Jurkat, Clone E6-1 (cell line): ENCODE results near the gene RAB11FIP5.
"Not testable (repeated sequence)": the region's sequence is repeated elsewhere in the genome, so short reads cannot be mapped to it uniquely, and the experiment has no call there.

Experiments
- DNase-seq: peaks from one replicate; pipeline ENCODE4 v3.0.0-alpha.2; 2011; ENCODE audit warnings: low read depth, low spot score
- H3K4me3 ChIP-seq: 2 replicates; pipeline ENCODE4 v1.5.1; 2011; ENCODE audit warnings: mild to moderate bottlenecking, low read length, control low read depth, moderate library complexity

The RAB11FIP5 gene

DNA sequence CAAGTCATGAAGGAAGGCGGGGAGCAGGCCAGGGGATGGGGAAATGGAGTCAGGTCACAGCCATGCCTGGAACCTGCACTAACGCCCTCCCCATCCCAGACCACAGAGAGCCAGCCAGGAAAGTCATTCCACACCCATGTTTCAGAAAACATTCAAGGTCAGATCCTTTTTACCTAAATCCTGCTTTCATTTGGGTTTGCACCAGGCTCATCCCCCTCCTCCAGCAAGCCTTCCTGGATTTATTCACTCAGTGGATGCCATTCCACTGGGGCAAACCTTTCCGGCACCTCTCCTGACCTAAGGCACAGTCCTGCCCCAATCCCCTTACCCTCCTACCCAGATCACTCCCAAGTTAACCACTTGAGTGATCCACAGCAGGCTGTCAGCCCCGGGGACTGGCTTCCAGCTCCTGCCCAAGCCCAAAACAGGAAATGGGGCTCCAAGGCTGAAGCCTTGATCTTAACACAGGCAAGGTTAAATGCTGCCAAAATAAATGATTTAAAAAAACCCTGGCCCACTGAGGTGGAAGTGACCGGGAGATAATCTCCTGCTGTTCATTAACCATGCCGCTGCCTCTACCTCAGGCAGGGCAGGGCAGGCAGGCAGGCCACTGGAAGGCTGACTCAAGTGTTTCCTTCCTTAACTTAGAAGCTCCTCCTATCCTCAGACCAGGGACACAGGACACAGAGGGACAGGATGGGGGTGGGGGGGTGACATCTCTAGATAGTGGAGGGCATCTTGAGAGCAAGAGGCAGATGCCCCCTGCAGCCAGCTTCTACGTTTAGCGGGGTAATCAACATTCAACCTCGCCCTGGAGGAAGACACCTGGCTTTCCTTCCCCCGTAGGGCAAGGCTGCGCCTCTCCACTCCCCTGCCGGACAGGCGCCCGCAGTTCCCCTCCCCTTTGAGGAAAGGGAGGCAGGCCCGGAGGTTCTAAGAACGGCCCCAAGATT, 1.4 kb downstream of the RAB11FIP5 start:
- DNase-seq = no peak

GRCh38 chr2:73110168-73111072, 2.3 kb downstream of the RAB11FIP5 start:
- no peak for DNase-seq
- no peak overlapping the region for H3K4me3 ChIP-seq

More for the DNA sequence above, 1.4 kb downstream of the RAB11FIP5 start:
- H3K4me3 ChIP-seq = peak overlapping the region; percentile 54

DNA sequence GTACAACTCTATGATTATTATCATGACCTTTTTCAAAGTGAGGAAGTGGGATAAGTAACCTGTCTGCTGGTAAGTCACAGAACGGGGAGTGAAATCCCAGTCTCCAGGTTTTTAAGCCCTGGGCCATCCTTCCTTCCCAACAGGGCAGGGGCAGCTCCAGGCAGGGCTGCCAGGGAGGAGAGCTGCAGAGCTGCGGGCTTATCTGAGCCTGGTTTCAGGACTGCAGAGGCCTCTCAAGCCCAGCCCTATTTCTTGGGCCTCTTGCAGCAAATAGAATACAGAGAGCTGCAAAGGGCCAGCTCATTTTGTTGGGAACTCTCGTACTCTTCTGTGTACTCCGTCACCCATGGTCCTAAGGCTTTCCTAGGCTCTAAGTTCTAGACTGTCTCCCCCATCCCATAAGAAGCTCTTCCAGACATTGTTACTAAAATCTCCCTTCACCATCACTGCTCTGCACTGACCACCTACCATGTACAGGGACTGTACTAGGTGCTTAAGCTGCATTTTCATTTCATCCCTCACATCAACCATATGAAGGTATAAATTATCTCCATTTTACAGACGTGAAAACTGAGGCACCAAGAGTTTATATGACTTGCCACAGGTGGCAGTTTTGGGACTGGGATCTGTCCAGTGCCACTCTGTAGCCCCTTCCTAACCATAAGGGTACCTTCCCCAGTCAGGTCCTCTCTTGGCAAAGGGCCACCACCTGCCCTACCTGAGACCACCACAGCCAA, 3.1 kb downstream of the RAB11FIP5 start:
- no peak for DNase-seq
- H3K4me3 ChIP-seq = no peak overlapping the region

DNA sequence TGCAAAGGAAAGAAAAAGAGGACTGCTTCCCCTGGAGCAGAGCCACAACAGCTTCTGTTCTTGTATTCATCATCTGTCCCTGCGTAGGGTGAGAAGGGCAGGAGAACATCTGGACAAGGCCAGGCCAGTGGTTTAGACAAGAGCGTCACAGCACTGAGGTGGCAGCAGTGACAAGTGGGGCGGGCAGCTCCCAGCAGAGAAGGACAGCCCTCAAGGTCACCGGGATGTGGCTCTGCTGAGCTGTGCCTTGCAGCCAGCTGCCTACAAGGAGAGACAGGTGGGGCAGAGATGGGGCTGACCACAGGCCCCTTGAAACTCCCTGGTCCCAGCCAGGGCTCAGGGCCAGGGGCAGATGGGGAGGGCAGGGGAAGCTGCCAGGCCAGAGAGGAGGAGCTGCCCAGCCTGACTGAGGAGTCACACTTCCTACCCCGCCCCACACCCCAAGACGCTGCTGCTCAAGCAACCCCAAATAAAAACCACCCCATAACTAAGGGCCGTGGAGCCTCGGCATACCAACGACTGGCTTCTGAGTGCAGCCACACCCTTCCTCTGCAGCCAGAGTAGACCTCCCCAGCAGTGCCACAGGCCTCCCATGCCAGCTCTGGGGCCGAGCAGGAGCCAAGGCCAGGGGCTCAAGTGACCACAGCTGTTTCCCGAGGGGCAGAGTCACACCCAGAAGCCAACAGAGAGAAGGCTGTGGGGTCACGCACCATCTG, 5.4 kb downstream of the RAB11FIP5 start:
- no peak overlapping the region for H3K4me3 ChIP-seq
- DNase-seq = no peak

DNA sequence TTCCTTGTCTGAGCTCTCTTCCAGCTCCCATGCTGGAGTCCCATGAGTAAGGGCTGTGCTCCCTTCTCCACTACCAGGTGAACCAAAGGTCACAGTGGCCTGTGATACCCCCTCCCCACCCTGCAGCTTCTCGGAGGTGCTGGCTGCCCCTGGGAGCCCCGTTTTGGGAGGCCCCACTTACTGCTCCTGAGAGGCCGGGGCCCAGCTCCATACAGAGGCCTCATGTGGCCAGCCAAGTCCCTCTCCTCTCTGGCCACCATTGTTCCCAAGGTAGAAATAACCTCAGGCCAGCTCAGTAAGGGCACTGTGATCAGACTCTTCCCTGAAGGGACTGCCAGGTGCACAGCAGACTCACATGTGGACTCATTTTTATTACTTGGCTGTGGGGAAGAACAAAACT, 6.0 kb downstream of the RAB11FIP5 start:
- H3K4me3 ChIP-seq = no peak overlapping the region
- no peak for DNase-seq

GRCh38 chr2:73105511-73105971, 7.2 kb downstream of the RAB11FIP5 start:
- no peak overlapping the region for H3K4me3 ChIP-seq

DNA sequence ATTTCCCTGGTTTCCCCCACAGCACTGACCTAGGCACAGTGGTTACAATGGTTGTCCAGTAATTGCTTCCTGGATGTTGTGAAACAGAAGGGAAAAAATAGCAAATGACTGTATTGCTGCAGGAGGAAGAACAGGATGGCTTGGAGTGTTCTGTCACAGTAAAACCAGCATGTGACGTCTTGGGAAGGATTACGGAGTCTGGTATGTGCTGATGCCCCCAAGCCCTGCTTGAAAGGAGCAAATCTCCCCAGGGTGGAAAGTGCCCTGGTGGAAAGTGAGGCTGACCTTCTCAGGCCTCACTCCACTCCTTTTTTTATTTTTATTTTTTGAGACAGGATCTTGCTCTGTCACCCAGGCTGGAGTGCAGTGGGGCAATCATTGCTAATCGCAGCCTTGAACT, 7.8 kb downstream of the RAB11FIP5 start:
- DNase-seq = no peak
- H3K4me3 ChIP-seq = no peak overlapping the region

More at GRCh38 chr2:73105511-73105971, 7.2 kb downstream of the RAB11FIP5 start:
- DNase-seq = no peak

DNA sequence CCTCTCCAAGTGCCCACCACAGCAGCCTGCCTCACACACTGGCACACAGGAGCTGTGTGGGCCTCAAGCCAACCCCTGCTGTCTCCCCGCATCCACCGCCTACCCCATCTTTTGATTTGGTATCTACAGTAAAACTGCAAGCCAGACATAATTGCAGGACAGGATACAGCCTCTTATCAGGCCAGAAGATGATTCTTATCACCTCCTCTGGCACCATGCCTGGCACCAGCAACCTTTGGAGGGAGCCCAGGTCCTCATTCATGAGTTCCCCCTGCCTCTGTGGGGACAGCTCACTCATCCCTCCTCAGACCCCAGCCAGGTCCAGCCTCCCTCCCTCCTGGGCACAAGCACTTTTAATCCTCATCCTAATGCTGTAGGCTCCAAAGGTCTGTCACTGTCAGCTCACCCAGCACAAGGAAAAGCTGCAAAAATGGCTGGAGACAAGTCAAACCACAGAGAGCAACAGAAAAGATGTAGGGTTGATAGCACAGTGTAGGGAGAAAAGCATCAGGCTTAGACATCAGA, 9.7 kb downstream of the RAB11FIP5 start:
- H3K4me3 ChIP-seq = no peak overlapping the region
- no peak for DNase-seq

- no peak overlapping the region for H3K4me3 ChIP-seq
- DNase-seq = no peak
Observed at GRCh38 chr2:73101626-73102256, 11.0 kb downstream of the RAB11FIP5 start.

DNA sequence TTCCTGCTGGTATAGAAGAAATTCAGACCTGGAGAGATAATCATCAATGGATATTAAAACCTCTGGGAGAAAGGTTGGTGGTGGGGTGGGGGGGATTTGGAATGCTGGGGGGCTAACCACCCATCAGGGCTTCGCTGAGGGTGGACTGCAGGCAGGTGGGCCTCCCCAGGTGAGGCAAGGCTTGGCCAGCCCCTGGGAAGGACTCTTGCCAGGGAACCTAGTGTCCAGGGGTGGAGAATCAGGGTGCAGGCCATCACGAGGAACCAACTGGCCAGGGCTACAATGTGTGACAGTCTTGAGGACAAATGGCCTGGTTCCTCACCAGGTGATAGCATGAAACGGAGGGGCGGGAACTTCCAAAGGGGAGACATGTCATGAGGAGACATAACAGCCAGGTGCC, 11.8 kb downstream of the RAB11FIP5 start:
- H3K4me3 ChIP-seq = no peak overlapping the region
- no peak for DNase-seq

DNA sequence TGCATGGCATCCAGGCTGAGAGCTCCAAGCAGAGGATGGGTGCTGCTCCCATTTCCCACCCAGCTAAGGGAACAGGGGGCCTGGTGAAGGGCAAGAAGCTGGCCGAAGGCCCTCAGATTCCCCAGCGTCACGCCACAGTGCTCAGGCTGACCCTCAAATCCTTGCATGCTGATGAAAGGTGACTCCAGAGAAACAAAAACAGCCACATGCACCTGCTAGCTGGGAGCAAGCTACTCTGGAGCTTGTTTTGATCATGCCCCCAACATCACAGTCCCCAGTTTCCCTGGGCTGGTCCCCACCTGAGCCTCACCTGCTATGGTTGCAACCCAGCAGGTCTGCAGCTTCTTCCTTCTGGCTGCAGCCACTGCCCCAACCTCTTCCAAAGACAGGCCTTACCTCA, 13.3 kb downstream of the RAB11FIP5 start:
- no peak overlapping the region for H3K4me3 ChIP-seq
- no peak for DNase-seq

GRCh38 chr2:73095910-73096309, 16.8 kb downstream of the RAB11FIP5 start:
- DNase-seq = no peak

DNA sequence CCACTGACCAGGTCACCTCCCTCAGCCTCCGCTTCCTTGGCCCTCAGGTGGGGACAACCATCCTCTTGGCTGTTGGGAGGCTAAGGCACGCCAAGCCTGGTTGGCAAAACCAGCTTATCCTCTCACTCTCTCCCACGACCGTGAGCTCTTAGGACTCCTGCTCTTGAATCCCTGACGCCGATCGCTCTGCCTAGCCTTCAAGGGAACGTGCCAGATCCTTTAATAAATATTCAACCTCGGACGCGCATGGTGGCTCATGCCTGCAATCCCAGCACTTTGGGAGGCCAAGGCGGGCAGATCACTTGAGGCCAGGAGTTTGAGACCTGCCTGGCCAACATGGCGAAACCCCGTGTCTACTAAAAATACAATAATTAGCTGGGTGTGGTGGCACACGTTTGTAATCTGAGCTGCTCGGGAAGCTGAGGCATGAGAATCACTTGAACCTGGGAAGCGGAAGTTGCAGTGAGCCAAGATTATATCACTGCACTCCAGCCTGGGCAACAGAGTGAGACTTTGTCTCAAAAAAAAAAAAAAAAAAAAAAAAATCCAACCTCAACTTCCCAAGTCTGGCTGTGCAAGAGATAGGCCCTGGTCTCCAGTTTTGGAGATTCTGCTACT, 19.0 kb downstream of the RAB11FIP5 start:
- not testable (repeated sequence) for H3K4me3 ChIP-seq, DNase-seq

More at GRCh38 chr2:73095910-73096309, 16.8 kb downstream of the RAB11FIP5 start:
- H3K4me3 ChIP-seq = no peak overlapping the region

DNA sequence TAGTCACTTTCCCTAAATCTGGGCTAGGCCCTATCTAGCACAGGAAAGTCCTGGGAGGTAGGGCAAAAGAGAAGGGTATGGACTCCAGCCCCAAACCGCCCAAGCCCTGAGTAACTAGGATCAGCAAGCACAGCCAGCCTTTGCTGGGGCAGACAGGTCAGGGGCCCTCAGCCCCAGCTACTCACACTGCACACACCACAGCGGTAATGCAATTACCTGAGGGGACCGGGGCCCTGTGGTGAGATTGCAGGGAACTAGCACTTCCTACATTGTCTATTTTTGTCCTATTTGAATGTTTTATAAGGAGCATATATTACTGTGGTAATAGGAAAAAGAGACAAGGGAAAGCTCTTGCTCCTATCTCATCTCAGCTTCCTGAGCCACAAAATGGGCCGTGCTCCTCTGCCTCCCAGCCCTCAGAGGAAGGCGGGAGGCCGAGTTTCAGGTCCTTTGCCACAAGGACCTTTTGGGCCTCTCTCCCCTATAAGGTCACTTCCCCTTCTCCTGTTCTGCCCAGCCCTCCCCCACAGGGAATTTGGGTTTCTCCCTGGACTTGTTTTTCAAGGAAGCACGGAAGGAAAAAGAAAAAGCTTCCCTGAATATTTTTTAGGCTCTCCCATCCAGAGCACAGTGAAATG, 20.5 kb downstream of the RAB11FIP5 start:
- no peak for DNase-seq
- no peak overlapping the region for H3K4me3 ChIP-seq

DNA sequence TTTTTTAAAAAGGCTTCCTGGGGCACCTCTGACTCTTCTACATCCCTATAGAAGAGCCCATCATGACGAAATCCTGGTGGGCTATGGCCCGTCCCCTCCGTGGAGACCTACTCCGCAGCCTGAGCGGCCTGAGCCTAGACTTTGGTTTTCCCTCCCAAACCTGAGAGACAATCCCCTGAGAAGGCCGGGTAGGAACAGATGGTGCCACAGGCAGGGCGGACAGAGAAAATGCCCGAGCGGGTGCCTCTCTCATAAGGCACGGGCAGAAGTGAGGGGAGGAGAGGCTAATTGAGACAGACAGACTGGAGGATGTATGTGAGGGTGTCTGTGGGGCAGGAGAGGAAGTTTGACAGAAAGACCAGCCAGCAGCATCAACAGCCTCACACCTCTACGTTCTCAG, 21.1 kb downstream of the RAB11FIP5 start:
- no peak for DNase-seq
- H3K4me3 ChIP-seq = no peak overlapping the region

GRCh38 chr2:73091164-73091563, 21.6 kb downstream of the RAB11FIP5 start:
- no peak overlapping the region for H3K4me3 ChIP-seq
- DNase-seq = no peak
